ENCODE results near the gene CEMIP2.

The CEMIP2 gene

DNA sequence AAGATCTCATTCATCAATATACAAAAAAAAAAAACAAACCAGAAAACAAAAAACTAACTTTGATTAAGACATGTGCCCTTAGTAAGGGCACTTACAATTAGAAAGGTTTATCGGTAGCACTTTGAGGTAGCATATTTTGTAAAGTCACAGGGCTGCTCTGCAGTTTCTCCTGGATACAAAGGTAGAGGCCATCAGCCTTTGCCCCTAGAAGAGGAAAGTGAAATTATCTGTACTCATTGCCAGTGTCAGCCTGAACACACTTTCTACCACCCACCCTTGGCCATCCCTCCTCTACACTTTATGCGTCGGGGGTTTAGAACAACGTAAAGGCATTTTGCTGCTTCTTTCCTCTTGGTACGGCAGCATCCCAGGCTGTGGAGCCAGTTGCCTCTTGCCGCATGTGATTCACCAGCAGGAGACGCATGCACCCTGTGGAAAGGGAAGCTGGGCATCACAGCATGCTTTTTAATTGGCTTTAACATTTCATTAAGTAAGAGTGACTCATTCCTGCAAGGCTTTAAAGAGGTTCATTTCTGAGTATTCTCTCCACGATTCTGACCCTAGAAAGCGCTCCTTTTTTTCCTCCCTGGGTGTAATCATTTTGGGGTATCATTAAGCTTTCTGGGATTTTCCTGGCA, 84.6 kb downstream of the CEMIP2 start:
- TF ChIP-seq, protein P1, sequence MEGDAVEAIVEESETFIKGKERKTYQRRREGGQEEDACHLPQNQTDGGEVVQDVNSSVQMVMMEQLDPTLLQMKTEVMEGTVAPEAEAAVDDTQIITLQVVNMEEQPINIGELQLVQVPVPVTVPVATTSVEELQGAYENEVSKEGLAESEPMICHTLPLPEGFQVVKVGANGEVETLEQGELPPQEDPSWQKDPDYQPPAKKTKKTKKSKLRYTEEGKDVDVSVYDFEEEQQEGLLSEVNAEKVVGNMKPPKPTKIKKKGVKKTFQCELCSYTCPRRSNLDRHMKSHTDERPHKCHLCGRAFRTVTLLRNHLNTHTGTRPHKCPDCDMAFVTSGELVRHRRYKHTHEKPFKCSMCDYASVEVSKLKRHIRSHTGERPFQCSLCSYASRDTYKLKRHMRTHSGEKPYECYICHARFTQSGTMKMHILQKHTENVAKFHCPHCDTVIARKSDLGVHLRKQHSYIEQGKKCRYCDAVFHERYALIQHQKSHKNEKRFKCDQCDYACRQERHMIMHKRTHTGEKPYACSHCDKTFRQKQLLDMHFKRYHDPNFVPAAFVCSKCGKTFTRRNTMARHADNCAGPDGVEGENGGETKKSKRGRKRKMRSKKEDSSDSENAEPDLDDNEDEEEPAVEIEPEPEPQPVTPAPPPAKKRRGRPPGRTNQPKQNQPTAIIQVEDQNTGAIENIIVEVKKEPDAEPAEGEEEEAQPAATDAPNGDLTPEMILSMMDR (IDR thresholded peaks at IDR 0.05; ENCODE audit: insufficient read depth, low read length, poor library complexity, severe bottlenecking), result no peak
- no peaks in the 10 kb centered on the region for H3K9me2 ChIP-seq (replicated peaks; ENCODE audit: insufficient read depth, low read length)
- H3F3A ChIP-seq (ENCODE audit: insufficient read depth), result no peaks in the 10 kb centered on the region
- no peaks in the 10 kb centered on the region for H3K36me3 ChIP-seq (ENCODE audit: low read length)
- H2AFZ ChIP-seq (ENCODE audit: low read depth, low read length, severe bottlenecking), result no peak overlapping the region
- H3K79me2 ChIP-seq (ENCODE audit: insufficient read depth, low read length), result no peaks in the 10 kb centered on the region
- no peak overlapping the region for H3K9ac ChIP-seq (ENCODE audit: low read length)
- no peak overlapping the region for H3K27ac ChIP-seq (ENCODE audit: low read depth, low read length)
- no peaks in the 10 kb centered on the region for H4K20me1 ChIP-seq (ENCODE audit: low read depth, low read length)
- H3K9me3 ChIP-seq (ENCODE audit: insufficient read depth, low read length), result no peaks in the 10 kb centered on the region
- H3K4me2 ChIP-seq (ENCODE audit: low read depth, low read length, poor library complexity, severe bottlenecking), result no peak overlapping the region
- H3K27me3 ChIP-seq (ENCODE audit: low read length), result no peaks in the 10 kb centered on the region
- H3K4me3 ChIP-seq (ENCODE audit: insufficient read depth, low read length, poor library complexity, severe bottlenecking), result no peak overlapping the region

DNA sequence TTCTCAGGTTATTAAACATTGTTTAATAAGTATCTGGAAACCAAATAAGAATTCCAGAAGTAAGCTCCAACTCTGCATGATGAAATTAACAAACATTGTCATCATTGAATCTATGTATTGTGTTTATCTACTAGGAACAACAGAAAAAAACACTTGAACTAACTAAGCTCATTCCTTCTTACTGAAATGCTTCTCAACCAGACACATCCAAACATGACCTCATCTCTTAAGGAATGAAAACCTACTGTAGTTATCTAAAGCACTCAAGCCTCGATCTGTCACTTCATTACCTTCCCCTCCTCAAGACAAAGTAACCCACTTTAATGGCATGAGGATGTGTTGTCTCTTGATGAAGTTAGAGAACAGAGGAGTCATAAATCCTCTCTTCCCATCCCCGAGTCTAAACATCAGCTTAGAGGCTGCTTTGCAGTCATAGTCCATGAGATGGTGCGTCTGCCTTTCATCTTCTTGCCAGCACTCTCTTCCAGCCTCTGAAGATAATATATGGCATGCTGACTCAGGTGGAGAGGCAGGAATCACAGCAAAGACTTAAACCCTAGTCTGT, 86.5 kb downstream of the CEMIP2 start:
- H3K4me3 ChIP-seq (ENCODE audit: insufficient read depth, low read length, poor library complexity, severe bottlenecking), result no peak overlapping the region
- no peaks in the 10 kb centered on the region for H3K79me2 ChIP-seq (ENCODE audit: insufficient read depth, low read length)
- no peak overlapping the region for H3K27ac ChIP-seq (ENCODE audit: low read depth, low read length)
- no peaks in the 10 kb centered on the region for H4K20me1 ChIP-seq (ENCODE audit: low read depth, low read length)
- TF ChIP-seq, protein P1 (IDR thresholded peaks at IDR 0.05; ENCODE audit: insufficient read depth, low read length, poor library complexity, severe bottlenecking), result no peak
- no peak for TF ChIP-seq EZH2phosphoT487 (conservative IDR thresholded peaks at IDR 0.05; ENCODE audit: low read length)
- no peak overlapping the region for H2AFZ ChIP-seq (ENCODE audit: low read depth, low read length, severe bottlenecking)
- H3K36me3 ChIP-seq (ENCODE audit: low read length), result no peaks in the 10 kb centered on the region
- H3K4me2 ChIP-seq (ENCODE audit: low read depth, low read length, poor library complexity, severe bottlenecking), result no peak overlapping the region
- no peaks in the 10 kb centered on the region for H3K27me3 ChIP-seq (ENCODE audit: low read length)
- no peaks in the 10 kb centered on the region for H3K9me2 ChIP-seq (replicated peaks; ENCODE audit: insufficient read depth, low read length)
- H3K9me3 ChIP-seq (ENCODE audit: insufficient read depth, low read length), result no peaks in the 10 kb centered on the region
- H3F3A ChIP-seq (ENCODE audit: insufficient read depth), result no peaks in the 10 kb centered on the region
- H3K9ac ChIP-seq (ENCODE audit: low read length), result no peak overlapping the region

DNA sequence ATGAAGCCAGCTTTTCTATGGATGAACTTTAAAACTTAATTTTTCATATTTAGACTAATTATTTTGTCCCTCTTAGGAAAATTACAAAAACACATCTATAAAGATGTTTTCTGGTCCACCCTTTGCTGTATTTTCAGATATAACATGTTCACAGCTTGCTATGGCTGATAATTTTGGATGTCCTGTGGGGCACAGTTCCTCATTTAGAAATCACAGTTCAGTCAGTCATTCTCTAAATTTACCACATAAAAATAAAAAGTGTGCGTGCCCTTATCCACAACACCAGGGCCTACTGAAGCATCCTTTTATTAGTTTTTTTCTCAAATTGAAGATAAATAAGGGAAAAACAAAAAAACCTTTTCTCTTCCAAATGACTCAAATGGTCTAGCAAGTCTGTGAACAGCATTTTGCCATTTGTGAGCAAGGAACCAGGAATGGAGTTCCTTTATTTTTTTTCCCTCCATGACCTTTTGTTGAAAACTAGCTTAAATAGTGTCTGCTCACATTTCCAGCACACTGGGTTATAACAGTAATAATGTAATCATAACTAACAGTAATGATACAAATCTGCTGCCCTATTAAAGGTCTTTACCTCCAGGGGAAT, 87.1 kb downstream of the CEMIP2 start:
- H3K4me3 ChIP-seq (ENCODE audit: insufficient read depth, low read length, poor library complexity, severe bottlenecking), result no peak overlapping the region
- H3F3A ChIP-seq (ENCODE audit: insufficient read depth), result no peaks in the 10 kb centered on the region
- H3K9me3 ChIP-seq (ENCODE audit: insufficient read depth, low read length), result no peaks in the 10 kb centered on the region
- no peaks in the 10 kb centered on the region for H3K9me2 ChIP-seq (replicated peaks; ENCODE audit: insufficient read depth, low read length)
- no peaks in the 10 kb centered on the region for H3K27me3 ChIP-seq (ENCODE audit: low read length)
- H3K4me2 ChIP-seq (ENCODE audit: low read depth, low read length, poor library complexity, severe bottlenecking), result no peak overlapping the region
- no peak overlapping the region for H2AFZ ChIP-seq (ENCODE audit: low read depth, low read length, severe bottlenecking)
- H4K20me1 ChIP-seq (ENCODE audit: low read depth, low read length), result no peaks in the 10 kb centered on the region
- TF ChIP-seq, protein P1 (IDR thresholded peaks at IDR 0.05; ENCODE audit: insufficient read depth, low read length, poor library complexity, severe bottlenecking), result no peak
- no peak for TF ChIP-seq EZH2phosphoT487 (conservative IDR thresholded peaks at IDR 0.05; ENCODE audit: low read length)
- H3K9ac ChIP-seq (ENCODE audit: low read length), result no peak overlapping the region
- no peaks in the 10 kb centered on the region for H3K36me3 ChIP-seq (ENCODE audit: low read length)
- no peaks in the 10 kb centered on the region for H3K79me2 ChIP-seq (ENCODE audit: insufficient read depth, low read length)
- H3K27ac ChIP-seq (ENCODE audit: low read depth, low read length), result no peak overlapping the region

All from SU-DHL-6 (cell line).